HG03558 (cell line): ENCODE data around the gene DOK5.

Experiments
- ATAC-seq: cut with Tn5 transposase; IDR thresholded peaks from one replicate; pipeline ENCODE4 v1.9.1; 2021; ENCODE audit warnings: moderate number of reproducible peaks; ENCODE audit not compliant: unreplicated experiment; ENCODE audit errors: extremely low read depth

Gene DOK5

DNA sequence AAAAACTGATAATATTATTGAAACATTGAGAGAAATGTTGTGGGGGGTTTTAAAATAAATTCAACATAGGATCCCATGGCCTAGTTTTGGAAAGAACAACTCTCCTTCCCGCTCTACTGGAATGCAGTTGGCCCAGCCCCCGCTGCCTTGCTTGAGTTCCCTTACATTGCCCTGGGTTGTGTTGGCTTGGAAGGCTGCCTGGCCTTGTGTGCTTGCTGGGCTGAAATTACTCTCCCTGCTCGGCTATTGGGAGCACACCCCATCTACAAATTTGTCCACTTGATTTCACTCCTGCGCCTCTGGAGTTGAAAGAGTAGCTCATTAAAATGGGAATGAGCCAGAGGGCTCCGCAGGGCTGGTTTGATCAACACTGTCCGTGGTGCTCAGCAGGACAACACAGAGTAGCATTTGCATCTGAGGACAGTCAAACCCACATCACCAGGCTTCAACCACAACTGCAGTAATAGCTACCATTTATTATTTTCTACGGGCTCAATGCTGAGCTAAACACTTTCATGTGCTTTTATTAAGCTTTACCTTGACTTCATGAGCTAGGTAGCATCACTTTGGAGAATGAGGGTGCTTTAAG is 35.2 kb downstream of the DOK5 start:
- ATAC-seq, result no peak

DNA sequence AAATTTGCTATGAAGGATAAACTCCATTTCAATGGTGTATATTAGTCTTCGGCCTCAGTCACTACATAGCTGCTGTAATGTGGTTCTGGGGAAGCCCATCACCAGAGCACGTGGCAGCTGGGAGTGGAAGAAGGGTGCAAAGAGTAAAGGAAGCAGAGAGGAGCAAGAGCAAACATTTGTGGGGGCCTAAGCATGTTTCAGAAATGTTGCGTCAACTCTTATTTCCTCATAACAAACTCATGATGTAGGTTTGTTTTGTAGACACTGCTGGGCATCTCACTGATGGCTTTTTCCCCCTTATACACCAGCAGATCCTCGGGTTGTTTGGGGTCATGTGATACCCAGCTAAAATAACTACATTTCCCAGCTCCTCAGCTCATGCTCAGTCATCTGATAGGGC is 37.3 kb downstream of the DOK5 start:
- ATAC-seq, result no peak

DNA sequence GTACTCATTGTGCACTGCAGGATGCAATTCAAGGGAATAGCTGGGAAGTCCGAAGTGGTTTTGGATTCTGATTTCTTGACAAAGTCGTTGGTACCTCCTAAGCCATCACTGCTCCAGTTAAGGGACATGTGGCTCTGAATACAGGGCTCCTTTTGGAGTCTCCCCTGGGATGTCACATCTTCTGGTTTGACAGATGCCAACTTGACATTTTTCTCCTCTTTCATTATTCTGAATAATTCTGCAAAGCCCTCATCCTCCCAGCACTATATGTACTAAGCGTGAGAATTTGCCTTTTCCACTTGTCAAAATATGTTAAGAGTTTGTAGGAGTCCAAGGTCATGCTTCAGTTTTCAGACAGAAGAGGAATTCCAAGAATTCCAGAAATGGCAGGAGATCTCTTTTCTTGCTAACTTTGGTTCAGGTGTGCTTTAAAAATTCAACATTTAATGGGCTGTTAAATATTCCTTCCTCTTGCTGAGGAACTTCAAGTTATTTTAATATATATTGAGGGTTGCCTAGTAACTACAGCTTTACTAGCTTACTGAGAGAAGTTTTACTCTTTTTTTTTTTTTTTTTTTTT is 38.7 kb downstream of the DOK5 start:
- ATAC-seq, result no peak

DNA sequence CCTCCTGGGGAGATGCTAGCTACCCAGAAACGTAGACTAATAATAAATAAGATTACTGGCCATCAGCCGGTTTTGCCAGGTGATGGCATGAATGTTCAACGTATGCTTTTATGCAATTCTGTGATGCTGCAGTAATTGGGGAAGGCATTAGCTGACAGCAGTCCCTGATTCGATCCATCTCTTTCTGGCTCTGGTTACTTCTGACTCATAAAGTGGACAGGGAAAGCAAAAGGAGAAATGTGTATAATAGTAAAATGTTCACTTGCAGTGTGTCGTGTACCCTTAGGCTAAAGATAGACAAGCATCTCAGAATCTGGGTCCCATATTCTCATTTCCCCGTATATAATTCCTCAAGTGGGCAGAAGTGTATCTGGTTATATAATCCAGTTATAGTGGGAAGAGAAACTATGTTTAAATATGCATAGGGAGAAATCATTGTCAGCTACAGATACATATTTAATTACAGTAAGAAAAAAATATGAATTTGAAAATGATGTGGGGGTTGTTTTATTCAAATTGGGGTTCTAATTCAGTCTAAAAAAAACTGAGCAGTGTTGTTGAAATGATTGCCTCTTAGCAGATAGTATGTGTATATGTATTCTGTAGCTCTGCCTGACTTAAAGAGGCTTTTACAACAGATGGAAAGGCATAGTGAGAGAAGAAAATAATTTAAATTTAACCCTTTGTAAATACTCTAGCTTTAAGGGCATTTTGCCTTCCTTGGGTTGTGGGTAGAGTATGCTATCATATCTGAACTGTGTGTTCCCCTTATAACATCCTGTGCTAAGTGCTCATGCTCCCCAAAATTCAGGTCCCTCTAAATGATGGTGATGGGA is 40.6 kb downstream of the DOK5 start:
- no peak for ATAC-seq

DNA sequence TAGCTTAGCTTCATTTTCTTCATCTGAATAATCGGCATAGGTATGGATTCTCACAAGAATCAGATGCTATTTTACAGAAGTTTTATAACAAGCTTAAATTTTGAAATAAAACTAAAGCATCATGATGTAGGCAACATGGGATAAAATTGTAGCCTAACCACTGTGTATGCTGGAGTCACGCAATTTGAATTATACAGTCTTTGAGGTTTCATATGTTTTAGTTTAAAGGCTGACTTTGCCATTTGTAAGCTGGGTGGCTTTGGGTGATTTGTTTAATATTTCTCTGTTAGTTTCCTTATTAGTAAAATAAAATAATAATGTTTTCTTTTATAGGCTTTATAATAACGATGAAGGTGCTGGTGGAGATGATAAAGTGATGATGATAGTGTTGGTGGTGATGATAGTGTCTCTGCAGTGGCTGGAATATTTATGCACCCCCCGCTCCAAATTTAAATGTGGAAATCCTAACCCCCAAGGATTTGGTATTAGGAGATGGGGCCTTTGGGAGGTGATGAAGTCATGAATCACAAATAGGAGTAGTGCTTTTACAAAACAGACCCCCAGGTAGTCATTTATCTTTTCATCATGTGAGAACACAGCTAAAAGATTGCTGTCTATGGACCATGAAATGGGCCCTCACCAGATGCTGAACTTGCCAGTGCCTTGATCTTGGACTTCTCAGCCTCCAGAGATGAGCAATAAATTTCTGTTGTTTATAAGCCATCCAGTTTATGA is 42.0 kb downstream of the DOK5 start:
- no peak for ATAC-seq

DNA sequence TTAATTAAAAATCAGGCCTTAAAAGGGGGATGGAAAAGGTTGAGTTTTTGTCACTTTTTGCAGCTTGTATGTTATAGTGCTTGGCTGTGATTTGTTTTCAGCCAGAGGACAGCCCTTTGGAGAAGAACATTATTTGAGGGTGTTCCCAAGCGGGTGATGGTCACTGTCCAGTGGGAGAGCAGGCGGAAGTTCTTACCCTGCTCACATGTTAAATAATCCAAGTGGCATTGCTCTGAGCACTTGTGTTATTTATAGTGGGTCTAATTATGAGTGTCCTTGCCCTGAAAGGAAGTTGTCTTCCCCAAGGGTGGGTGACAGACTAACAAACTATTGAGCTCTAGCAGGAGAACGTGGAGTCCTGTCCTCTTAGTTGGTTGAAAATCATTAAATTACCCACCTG is 49.5 kb downstream of the DOK5 start:
- ATAC-seq, result no peak

DNA sequence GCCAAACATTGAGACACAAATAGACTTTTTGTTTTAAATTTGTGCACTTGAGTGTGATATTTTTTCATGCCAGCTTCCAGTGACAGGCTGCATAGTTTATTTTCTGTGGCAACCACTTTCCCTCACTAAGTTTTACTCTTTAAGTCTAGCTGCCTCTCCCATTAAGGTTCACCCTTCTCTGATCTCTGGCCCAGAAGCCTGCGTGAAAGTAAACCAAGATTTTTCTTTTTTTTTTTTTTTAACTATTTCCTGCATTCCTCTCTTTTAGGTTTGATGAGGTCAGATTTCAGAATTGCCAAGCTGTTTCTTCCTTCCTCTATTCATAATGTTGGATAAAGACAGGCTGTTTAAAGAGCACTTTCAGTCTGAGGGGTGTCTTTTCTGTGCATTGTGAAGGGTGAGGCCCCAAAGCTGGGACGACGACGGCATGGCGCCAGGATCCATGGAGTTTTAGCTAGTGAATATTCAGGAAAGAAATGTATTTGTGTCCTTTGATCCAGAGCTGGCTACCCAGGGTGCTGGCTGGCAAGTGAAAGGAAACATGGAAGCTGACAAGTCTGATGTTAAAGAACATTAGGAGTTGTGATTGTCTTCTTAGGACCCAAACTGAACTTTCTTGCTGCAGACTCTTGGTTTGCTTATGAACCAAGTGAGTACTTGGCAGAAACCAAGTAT is 50.7 kb downstream of the DOK5 start:
- no peak for ATAC-seq

DNA sequence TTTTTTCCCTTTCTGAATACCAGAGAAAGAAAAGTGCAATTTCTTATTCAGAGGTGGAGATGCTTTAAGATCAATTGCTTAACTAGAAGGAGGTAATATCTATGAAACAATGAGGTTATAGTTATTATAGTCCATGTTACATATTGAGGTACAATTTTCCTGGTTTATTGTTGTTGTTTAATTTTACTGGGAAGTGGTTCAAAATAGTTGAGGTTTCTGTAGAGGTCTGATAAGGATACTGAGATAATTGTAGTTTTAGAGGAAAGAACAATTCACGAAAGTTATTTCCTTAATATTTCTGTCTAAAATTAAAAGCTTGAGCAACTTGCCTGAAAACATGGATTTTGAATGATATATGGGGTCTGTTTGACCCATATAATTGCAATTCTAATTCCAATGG is 51.4 kb downstream of the DOK5 start:
- no peak for ATAC-seq

DNA sequence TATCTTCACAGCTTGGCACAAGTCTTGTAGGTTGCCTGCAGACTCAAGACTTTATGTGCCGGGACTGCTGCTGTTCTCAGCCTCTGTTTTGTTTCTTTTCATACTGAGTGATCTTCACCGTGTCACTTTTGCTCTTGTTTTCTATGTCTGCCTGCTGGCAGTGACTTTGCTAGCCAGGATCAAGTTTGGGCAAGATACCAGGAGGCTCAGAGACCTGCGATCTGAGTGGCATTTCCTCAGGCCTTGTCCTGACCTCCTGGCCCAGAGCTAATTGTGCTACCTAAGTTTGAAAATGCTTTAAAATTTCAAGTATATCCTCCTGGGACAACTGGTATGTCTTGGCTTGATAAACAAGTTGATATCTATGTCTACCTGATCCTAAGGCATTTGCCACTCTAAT is 57.2 kb downstream of the DOK5 start:
- ATAC-seq, result no peak

DNA sequence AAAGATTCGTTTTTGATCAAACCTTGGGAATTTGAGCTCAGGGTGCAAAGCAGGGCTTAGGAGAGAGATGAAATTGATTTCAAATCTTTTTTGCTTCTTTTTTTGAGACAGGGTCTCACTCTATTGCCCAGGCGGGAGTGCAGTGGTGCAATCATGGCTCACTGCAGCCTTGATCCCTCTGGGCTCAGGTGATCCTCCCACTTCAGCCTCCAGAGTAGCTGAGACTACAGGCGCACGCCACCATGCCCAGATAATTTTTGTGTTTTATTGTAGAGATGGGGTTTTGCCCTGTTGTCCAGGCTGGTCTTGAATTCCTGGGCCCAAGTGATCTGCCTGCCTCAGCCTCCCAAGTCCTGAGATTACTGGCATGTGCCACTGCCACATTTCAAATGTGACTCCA is 58.7 kb downstream of the DOK5 start:
- ATAC-seq, result no peak

DNA sequence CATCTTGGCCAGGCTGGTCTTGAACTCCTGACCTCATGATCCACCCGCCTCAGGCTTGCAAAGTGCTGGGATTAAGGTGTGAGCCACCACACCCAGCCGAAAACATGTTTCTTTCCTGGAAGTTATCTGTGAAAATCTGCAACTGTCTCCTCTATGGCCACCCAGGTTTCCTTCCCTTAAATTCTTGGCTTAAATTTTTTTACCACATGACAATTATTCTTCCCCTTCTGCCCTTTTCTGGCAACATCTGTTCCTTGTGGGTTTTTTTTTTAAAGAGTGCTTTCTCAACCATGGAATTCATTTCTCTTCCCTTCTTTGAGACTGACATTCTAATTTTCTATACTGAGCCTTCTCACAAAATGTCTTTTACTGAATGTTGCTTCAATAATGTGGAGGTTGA is 59.6 kb downstream of the DOK5 start:
- ATAC-seq, result no peak

DNA sequence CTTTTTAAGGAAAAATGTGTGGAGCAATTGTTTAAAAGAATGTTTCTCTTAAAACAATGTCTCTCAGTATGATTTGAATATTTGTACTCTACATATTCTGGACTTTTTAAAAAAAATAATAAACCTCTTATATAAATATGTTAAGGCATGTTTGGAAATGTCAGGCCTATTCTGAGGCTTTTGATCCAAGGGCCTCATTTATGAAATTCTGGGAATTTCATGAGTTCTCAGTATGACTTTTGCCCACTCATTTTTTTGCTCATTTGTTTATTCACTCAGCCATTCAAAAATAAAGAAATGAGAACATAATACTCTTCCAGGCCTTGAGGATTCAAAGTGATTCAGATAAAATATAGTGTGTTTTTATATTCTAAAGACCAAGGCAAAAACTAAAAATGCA is 60.4 kb downstream of the DOK5 start:
- no peak for ATAC-seq

DNA sequence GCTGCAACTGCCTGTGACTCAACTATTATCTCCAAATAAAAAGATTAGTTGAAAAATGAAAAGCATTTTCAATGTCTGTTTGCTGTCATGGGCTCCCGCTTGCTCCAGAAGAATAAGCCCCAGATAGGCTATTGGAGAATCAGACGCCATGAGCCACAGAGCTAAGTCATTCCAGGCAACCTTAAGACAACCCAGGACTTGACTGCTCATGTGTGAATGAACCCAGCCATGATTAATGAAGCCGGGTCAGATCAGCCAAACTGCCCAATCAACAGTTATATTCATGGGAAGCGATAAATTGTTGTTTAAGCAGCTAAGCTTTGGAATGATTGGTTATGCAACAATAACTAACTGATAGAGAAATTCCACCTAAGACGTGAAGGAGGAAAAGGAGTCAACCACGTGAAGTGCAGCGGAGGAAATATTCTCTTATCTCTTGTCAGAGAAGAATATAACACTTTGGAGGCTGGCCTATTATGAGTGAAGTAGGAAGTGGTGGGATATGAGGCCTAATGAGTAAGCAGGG is 64.2 kb downstream of the DOK5 start:
- no peak for ATAC-seq

DNA sequence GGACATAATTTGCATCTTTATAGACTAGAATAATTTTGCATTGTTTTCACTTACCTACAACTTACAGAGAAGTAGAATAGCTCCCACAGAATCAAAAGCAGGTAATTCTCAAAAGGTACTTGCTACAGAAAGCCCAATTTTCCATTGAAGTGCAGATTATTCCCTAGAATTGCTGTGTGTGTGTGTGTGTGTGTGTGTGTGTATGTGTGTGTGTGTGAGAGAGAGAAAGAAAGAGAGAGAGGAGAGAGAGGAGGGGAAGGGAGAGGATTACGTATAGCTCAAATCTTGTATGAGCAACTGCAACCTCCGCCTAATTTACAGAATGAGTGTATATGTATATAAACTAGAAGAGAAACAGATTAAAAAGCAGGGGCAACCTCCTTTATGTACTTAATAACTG is 68.0 kb downstream of the DOK5 start:
- no peak for ATAC-seq

DNA sequence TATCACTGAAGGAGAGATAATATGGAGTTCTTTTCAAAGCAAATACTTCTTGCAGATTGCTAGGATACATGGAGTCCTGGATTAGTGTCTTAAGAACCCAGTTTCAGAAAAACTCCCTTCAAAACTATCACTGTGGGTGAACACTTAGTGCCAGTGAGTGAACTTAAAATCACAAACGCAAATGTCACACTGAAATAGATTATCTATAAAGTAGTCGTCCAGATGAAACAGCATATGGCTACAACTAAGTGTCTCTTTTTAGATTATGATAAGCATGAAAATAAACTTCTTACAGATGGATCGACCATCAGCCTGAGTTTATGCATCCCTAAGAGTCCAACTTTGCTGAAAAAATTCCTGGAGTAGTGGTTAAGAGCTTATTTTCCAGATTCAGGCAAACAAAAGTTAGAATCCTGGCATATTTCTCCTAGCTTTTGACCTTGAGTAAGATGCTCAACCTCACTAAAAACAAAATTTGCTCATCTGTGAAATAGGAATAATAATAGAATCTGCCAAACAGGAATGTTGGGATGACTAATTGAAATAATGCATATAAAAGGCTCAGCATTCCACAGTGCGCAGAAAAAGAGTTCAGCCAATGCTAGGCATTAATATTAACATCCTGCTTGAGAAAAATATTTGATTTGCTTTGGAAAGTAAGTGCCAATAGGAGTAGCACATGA is 70.4 kb downstream of the DOK5 start:
- no peak for ATAC-seq

DNA sequence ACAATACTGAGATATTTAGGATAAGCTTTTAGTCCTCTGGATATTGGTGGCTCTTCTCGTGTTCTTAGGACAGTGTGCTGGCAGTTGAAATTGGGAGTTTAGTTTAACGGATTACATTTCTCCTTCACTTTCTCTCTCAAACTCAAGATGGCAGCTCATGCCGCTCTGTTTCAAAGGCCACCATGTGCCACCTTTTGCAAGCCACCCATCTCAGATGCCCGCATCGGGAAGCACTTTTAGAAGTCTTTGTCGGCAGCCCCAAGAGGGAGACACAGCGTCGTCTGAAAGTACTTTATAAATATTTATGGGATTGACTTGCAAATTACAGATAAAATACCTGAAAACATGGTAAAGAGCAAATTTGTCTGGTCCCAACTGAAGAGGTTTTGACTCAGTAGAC is 73.5 kb downstream of the DOK5 start:
- ATAC-seq, result no peak

DNA sequence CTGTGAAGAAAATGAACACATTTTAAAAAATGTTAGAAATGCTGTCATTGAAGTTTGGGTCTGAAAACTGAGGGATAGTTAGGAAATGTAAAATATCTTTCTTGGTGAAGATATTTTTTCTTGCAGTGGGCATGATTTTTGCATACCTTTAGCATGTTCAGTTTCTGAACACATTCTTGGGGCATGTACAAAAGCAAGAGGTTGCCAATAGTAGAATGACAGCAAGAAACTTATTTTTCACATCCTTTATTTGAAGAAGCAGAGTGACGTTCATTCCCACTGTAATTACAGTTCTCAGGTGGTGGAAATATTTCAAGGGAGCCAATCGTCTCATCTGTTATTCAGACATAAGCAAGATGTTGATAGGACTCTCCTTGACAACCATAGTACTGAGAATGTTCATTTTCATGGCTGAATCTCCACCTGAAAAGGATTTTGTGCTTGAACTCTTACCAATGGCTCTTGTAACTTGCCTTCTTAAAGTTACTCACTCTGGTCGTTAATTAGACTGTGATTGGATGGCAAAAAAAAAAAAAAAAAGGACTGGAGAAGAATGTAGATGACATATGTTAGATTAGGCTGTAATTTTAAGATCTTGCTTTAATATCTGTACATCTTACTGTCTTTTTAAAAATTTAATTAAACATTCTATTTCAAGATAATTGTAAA is 74.4 kb downstream of the DOK5 start:
- no peak for ATAC-seq

DNA sequence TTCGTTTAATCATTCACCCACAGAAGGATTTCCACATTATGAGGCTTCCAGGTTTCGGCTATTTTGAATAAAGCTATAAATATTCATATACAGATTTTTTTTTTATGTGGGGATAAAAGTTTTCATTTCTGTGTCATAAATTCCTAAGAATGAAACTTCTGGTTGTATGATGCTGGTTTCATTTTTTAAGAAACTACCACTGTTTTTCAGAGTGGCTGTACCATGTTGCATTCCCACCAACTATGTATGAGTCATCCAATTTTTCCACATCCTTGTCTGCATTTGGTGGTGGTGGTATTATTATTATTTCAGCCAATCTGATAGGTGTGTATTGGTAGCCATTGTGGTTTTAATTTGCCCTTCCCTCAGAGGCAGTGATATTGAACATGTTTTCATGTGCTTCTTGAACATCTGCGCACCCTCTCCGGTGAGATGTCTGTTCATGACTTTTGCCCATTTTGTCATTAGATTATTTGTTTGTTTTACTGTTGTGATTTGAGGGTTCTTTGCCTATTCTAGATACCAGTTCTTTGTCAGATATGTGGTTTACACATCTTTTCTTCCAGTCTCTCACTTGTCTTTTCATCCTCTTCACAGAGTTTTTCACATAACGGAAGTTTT is 75.5 kb downstream of the DOK5 start:
- ATAC-seq, result no peak

DNA sequence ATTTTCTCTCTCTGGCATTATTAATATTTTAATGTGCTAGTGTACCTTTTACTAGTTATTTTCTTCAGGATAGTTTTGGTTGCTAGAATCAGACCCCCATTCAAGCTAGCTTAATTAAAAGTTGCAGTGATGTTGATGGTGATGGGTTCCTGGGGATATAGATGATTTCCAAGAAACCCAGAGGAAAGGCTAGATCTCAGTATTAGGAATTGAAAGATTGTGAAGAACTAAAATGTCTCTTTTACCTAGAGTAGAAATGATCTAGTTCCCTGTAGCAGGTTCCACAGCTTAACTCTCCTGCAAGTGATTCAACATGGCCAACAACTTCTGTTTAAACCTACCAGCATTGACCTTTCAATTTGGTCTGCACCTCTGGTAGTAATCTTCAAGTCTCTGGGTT is 78.6 kb downstream of the DOK5 start:
- no peak for ATAC-seq
